Testis (tissue), 2 donors: ENCODE results near the gene SP5.

Experiments used
- CTCF ChIP-seq, 3 experiments: fragments of 450-650 bp in 2 of 3; fragments of 200-600 bp in 1 of 3; sonication (generic) in 1 of 3; IDR thresholded peaks; one replicate each; pipeline ENCODE4 v1.5.1; 2016 to 2019; ENCODE audit warnings: antibody characterized with exemption in 3 of 3, mild to moderate bottlenecking in 2 of 3, moderate library complexity in 1 of 3
- POLR2A ChIP-seq: fragments of 450-650 bp; IDR thresholded peaks from one replicate; pipeline ENCODE4 v1.6.1; 2017; ENCODE audit warnings: antibody characterized with exemption, mild to moderate bottlenecking, moderate library complexity

GRCh38 chr2:170717599-170717963, 2.4 kb downstream of the SP5 start:
- TF ChIP-seq CTCF (IDR thresholded peaks at IDR 0.05) (no peak), POLR2A (no peak)
